Retina (tissue), 1 donor: ENCODE measurements around the gene CNTN4.
"Not testable (repeated sequence)": the region's sequence is repeated elsewhere in the genome, so short reads cannot be mapped to it uniquely, and the experiment has no call there.

ENCODE experiments used
- DNase-seq: peaks from one replicate; pipeline ENCODE4 v3.0.0-alpha.2; 2016

Gene CNTN4

DNA sequence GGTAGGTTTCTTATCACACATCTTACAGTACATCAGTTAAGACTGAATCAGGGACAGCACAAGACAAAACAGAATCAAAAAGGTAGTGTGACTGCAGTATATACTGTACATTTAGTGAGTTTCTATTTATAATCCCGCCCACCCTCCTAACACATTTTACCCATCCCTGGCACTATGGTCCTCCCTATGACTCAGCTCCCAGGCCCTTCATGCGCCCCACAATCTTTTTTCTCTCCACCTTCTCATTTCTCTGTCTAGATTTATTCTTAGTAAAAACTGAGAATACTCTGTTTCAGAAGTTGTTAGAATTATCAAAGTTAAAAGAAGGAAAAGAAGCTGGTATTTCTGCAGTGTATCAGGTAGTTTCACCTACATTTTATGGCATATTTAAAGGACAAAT, 427.3 kb downstream of the CNTN4 start:
- no peak for DNase-seq

- DNase-seq = peak; percentile 31
Observed at GRCh38 chr3:2526926-2527325, 428.3 kb downstream of the CNTN4 start.

DNA sequence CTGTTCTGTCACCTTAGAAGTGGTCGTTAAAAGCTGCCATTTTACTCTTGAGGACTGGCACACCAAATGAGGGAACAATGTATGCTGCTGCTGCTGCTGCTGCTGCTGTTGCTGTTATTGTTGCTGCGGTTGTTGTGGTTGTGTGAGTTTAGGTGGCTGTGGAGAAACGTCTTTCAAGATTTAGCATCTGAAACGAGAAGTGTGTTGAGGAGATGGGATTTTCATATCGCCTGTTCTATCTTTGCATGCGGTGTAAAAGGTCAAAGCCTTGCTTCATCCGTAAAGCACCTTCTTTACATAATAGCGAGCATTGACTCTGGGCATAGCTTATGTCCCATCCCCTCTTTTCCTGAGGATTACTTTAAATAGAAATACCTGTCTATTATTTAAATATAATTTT, 428.7 kb downstream of the CNTN4 start:
- DNase-seq = not testable (repeated sequence)

DNA sequence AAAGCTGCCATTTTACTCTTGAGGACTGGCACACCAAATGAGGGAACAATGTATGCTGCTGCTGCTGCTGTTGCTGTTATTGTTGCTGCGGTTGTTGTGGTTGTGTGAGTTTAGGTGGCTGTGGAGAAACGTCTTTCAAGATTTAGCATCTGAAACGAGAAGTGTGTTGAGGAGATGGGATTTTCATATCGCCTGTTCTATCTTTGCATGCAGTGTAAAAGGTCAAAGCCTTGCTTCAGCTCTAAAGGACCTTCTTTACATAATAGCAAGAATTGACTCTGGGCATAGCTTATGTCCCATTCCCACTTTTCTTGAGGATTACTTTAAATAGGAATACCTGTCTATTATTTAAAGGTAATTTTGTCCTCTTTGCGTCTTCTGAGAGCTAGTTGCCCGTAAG, 436.1 kb downstream of the CNTN4 start:
- DNase-seq = not testable (repeated sequence)

- no peak for DNase-seq
Observed at GRCh38 chr3:2535206-2535605, 436.5 kb downstream of the CNTN4 start.

DNA sequence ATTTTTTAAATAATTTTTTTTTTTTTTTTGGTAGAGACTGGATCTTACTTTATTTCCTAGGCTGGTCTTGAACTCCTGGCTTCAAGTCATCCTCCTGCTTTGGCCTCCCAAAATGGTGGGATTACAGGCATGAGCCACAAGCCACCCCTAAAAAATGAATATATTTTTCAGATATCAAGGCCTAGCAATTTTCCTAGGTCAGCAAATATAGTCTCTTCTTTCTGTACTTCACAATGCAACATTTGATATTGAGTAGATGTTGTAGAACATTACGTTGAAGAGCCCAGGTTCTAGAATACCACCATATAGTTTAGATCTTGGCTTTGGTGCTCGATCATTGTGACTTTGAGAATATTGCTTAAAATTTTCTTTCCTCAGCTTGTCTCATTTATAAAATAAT, 437.9 kb downstream of the CNTN4 start:
- DNase-seq = no peak

GRCh38 chr3:2540115-2540514, 441.4 kb downstream of the CNTN4 start:
- DNase-seq = no peak

DNA sequence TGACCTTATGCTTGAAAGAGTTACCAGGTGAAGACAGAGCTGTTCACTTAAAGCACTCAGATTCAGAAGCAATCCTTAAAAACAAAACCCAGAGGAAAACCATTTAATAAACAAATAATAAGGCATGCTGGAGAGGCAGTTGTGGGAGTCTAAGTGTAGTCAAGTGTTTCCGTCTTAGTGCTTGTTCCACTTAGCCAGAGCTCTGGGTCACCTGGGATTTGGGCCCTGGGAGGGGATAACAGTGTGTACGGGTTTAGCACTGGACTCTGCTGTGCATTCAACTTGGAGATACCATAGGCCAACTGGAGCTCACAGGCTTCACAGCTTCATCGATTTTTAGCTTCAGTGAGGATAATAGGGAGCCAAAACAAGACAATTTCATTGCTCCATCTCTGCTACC, 444.6 kb downstream of the CNTN4 start:
- DNase-seq = no peak

GRCh38 chr3:2544212-2544611, 445.5 kb downstream of the CNTN4 start:
- no peak for DNase-seq

DNA sequence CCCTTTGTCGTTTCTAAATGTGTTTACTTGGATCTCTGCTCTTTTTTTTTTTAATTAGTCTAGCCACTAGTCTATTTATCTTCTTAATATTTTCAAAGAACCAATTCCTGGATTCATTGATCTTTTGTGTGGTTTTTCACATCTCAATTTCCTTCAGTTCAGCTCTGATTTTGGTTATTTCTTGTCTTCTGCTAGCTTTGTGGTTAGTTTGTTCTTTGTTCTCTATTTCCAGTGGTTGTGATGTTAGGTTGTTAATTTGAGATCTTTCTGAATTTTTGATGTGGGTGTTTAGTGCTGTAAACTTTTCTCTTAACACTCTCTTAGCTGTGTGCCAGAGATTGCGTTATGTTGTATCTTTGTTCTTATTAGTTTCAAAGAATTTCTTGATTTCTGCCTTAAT, 446.1 kb downstream of the CNTN4 start:
- DNase-seq = no peak

DNA sequence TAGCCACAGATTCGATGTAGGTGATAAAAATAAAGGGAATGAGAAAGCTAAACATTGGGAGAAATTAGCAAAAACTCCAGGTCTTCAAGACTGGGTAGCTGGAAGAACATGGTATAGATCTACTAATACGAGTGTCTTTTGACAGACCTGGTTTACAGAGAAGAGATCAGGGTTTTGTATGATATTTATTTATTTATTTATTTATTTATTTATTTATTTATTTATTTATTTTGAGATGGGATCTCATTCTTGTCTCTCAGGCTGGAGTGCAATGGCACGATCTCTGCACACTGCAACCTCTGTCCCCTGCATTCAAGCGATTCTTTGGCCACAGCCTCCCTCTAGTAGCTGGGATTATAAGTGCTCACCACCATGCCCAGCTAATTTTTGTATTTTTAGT, 448.4 kb downstream of the CNTN4 start:
- no peak for DNase-seq

GRCh38 chr3:2554656-2555055, 456.0 kb downstream of the CNTN4 start:
- no peak for DNase-seq

DNA sequence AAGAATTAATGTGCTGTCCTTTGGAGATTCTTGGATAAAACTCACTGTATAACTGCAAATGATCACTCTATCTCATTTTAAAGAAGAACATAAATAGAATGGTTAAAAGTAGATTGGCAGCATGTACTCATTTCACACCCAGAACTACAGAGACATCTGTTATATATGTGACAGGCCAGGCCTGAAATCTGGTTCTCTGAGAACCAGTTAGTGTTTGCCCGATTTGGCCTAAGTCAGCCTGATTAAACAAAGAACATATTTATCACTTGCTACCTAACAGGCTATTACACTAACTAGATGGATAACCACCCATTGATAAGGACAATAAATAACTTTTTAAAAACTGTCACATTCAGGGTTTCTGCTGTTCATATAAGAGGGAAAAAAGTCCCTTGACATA, 460.1 kb downstream of the CNTN4 start:
- no peak for DNase-seq

- no peak for DNase-seq
Observed at GRCh38 chr3:2567451-2567850, 468.8 kb downstream of the CNTN4 start.

DNA sequence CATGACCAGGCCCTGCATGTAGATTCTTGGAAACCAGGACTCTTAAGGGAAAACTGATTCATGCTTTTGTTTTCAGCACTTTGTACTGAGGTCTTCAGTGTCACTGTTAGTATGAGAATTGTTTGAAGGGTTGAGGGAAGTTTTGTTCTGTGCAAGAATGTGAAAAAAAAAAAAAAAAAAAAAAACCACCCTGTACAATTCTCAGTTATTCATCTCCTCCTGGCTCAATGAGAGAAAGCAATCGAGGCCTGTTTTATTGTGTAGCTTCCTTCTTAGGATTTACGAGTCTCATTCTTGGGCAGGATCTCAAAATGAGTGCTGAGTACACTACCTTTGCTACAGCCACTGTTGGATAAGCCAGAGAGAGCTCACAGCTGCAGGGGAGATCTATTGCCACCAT, 469.5 kb downstream of the CNTN4 start:
- no peak for DNase-seq

DNA sequence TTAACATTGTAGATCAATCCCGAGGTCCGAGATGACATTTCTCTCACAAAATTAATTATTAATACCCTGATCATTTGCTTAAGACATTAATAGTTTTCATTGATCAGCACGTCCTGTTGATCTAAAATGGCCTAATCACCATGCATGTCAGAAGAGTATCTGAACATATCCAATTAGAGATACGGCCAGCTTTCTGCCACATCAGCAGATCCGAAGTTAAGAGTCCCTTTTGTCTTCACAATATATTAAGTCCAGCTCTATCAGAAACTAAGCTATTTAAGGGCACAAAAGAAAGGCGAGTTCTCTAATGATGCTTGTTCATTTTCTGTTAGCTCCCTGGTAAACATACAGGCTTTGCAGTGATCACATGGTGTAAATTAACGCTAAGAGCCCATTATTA, 470.3 kb downstream of the CNTN4 start:
- no peak for DNase-seq

GRCh38 chr3:2577571-2577970, 478.9 kb downstream of the CNTN4 start:
- DNase-seq = no peak

- DNase-seq = no peak
Observed at GRCh38 chr3:2578560-2578959, 479.9 kb downstream of the CNTN4 start.

- no peak for DNase-seq
Observed at GRCh38 chr3:2579206-2579605, 480.5 kb downstream of the CNTN4 start.

DNA sequence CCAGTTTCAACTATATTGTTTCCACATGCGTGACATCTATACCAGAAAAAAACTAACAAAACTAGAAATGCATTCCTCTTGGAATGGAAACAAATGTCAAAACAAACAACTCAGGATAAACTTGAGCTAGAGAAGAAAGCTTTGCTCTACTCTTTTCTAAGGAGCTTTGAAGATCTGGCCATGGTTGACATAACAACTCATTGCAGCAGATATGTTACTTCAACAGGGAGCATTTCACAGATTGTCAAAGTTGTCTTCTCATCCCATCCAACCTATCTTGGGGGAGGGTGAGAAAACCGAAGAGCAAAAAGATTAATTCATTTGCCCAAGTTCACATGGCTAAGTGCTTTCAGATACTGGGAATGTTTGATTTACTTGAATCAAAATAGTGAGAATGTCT, 484.4 kb downstream of the CNTN4 start:
- DNase-seq = no peak

- DNase-seq = no peak
Observed at GRCh38 chr3:2589336-2589969, 490.8 kb downstream of the CNTN4 start.

DNA sequence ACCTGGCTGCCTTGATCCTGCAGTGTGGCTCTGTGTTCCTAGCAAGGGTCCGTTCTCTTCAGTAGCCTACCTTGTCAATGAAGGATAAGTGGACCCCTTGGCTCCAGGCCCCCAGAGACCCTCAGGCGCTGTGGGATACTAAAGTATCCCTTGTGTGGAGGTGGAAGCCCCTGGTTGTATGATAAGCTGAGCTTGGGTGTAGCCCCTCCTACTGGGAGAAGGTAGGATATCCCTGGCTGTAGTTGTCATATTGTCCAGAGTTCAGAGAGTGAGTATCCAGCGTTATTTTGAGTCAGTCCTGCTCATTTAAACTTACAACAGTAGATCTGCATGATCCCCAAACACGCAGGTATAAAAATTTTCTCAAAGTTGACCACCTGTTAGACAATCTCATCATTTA, 496.8 kb downstream of the CNTN4 start:
- no peak for DNase-seq

DNA sequence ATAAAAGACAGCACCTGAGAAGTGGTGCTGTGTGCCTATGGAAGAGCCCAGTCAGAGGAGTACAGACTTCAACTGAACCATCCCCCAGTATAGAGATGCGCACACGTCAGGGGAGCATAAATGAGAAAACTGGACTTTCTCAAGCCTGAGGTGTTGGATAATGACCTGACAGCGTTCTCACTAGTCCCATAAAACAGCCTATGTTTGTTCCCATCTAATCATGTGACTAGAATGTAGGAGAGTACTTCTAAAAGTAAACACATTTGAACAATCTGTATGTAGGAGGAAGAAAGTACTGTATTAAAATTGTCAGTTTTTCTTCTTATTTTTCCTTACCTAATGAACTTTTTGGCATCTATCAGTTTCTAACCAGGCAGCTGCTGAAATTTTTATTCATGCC, 498.9 kb downstream of the CNTN4 start:
- DNase-seq = no peak

- DNase-seq = no peak
Observed at GRCh38 chr3:2599471-2599870, 500.8 kb downstream of the CNTN4 start.

GRCh38 chr3:2603692-2604289, 505.1 kb downstream of the CNTN4 start:
- DNase-seq = no peak
